ENCODE data around the gene ZFHX3.

- TF ChIP-seq CTCF (IDR thresholded peaks at IDR 0.05; ENCODE audit: low read depth, low read length) (no peak), EZH2phosphoT487 (IDR thresholded peaks at IDR 0.05; ENCODE audit: low read depth) (no peak)
Observed at GRCh38 chr16:72983241-72983640, 64.7 kb downstream of the ZFHX3 start.
